Measurements from ENCODE around the gene PTAFR.

Gene PTAFR

DNA sequence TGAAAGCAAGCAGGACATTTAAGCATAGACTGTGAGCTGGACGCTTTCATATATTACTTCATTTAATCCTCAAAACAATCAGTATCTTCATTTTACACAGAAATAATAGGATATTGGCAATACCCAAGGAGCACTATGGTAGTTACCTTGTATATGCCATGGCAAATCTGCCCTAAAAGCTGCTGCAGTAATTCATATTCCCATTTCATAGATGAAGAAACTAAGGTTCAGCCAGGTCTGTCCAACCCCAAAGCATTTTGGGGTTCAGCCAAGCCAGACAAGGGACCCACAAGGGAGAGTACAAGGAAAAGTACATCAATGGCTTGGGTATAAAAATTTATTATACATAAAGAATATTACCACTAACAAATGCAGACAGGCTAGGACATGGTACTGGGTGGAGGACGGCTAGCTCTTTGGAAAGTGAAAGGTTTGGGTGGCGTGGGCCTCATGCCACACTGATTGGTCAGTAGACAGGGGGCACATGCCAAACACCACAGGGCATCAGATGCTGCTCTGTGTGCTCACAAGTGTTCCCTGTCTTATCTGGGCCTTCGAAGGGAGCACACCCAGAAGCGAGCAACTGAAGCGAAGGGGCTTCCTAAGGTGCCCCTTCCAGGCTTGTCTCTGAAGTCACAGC is 23.9 kb upstream of the PTAFR start:
- ChIA-PET CTCF (interaction anchor here (1.5 to 1.9 kb wide), 3 partner anchors 9 to 111 kb away, joined by 4 to 7 read pairs (median 6); no protein-coding TSS in a partner anchor), POLR2A (no interaction called here)
- DNase-seq (ENCODE audit: extremely low spot score), result no peak
- TF ChIP-seq, protein P1, sequence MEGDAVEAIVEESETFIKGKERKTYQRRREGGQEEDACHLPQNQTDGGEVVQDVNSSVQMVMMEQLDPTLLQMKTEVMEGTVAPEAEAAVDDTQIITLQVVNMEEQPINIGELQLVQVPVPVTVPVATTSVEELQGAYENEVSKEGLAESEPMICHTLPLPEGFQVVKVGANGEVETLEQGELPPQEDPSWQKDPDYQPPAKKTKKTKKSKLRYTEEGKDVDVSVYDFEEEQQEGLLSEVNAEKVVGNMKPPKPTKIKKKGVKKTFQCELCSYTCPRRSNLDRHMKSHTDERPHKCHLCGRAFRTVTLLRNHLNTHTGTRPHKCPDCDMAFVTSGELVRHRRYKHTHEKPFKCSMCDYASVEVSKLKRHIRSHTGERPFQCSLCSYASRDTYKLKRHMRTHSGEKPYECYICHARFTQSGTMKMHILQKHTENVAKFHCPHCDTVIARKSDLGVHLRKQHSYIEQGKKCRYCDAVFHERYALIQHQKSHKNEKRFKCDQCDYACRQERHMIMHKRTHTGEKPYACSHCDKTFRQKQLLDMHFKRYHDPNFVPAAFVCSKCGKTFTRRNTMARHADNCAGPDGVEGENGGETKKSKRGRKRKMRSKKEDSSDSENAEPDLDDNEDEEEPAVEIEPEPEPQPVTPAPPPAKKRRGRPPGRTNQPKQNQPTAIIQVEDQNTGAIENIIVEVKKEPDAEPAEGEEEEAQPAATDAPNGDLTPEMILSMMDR (IDR thresholded peaks at IDR 0.05; ENCODE audit: control extremely low read depth, extremely low read depth, low read depth, missing control alignments), result no peak

DNA sequence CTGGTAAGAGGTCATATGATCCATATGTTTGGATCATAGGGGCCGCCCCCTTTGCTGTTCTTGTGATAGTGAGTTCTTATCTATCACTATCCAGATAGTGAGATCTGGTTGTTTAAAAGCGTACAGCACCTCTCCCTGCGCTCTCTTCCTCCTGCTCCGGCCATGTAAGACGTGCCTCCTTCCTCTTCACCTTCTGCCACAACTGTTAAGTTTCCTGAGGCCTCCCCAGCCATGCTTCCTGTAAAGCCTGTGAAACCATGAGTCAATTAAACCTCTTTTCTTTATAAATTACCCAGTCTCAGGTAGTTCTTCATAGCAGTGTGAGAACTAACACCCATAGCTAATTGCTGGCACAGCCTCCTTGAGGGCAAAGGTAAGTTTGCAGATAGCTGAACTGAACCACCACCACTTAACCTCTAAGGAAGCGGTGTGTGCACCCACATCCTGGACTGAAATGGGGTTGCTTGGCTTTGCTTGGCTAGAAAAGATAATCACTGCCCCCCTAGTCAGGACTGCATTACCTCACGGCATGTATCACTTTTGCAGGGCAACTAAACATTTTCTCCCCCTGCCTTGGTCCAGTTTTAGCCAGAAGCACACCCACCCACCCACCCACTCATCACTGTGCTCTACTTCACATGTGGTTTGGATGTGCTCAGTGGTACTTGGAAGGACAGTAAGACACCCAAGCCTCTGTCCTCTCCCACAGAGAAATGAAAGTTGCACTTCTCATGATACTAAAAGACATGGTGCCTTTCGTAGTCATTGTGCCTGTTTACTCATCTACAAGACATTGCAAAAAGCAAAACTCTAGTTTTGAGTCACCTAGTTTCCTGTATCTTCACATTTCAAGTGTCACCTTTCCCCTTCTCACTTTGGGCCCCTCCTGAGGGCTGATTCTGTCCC is 23.1 kb upstream of the PTAFR start:
- TF ChIP-seq, protein P1 (IDR thresholded peaks at IDR 0.05; ENCODE audit: control extremely low read depth, extremely low read depth, low read depth, missing control alignments), result no peak
- peak; percentile 88 for DNase-seq (ENCODE audit: extremely low spot score)
- POLR2A ChIA-PET, result no interaction called here
- CTCF ChIA-PET, result interaction anchor here (1.5 to 1.9 kb wide), 3 partner anchors 10 to 110 kb away, joined by 4 to 7 read pairs (median 6); no protein-coding TSS in a partner anchor

DNA sequence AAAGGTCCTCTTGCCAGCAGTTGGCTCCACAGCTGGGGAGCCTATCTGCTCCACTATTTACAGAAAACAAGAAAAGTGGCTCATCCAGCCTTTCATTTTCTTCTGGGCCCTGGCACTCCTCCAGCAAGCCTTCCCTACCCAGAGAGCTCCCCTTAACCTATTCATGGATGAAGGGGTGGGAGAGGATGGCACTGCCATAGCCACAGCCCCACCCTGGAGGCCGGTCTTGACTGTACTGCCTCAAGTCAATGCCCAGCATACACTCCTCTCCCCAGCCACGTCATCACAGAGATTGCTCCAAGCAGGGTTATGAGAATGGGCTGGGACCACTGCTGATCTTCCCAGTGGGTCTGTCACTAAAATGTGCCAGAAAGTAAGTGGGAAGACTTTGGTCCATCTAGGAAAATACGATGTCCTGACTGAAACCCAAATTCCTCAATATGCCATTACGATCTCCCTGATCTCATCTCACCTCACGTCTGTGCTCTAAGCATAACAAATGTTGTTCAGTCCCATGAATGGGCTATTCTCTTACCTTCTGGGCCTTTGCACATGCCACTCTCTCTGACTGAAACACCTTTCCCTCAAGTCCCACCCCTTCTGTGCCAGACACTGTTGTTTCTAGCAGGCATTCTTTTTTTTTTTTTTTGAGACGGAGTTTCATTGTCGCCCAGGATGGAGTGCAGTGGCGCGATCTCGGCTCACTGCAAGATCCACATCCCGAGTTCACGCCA is 21.4 kb upstream of the PTAFR start:
- TF ChIP-seq, protein P1 (IDR thresholded peaks at IDR 0.05; ENCODE audit: control extremely low read depth, extremely low read depth, low read depth, missing control alignments), result no peak
- DNase-seq (ENCODE audit: extremely low spot score), result no peak
- ChIA-PET POLR2A (no interaction called here), CTCF (interaction anchor here (2.8 to 4.7 kb wide), 2 partner anchors 11 to 107 kb away, joined by 10 to 28 read pairs; no protein-coding TSS in a partner anchor)

DNA sequence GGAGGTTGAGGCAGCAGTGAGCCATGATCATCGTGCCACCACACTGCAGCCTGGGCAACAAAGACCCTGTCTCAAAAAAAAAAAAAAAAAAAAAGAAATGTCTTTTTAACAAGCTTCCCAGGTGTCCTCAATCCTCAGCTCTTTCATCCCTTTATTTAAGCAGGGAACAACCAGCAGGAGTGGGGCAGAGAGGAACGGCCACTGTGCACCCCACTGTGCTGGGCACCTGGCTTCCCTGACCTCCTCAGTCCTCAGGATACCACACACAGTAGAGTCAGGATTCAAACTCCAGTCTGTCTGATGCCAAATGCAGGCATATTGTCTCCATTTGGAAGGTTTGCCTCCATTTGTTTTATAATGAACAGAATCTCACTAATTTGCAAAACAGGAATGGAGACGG is 19.8 kb upstream of the PTAFR start:
- TF ChIP-seq, protein P1 (IDR thresholded peaks at IDR 0.05; ENCODE audit: control extremely low read depth, extremely low read depth, low read depth, missing control alignments), result no peak
- POLR2A ChIA-PET, result no interaction called here
- DNase-seq (ENCODE audit: extremely low spot score), result no peak
- CTCF ChIA-PET, result interaction anchor here (0.9 to 4.7 kb wide), 6 partner anchors 9 to 105 kb away, joined by 3 to 28 read pairs (median 4); no protein-coding TSS in a partner anchor

DNA sequence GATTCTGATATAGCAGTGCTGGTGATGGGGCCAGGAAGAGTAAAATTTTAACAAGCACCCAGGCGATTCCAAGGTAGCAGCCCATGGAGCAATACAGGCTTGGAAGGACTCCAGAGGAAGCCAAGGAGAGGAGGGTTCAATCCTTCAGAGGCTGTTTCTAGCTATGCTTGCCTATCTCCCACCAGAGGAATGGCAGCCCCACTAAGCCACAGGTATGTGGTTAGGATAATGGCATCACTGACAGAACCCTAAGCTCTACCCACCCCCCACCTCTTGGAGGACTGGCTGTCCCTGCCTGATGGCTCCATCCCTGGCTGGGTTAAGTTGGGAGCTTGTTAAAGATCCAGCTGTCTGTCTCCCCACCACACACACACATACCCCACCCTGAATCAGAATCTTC is 19.3 kb upstream of the PTAFR start:
- no peak for DNase-seq (ENCODE audit: extremely low spot score)
- TF ChIP-seq, protein P1 (IDR thresholded peaks at IDR 0.05; ENCODE audit: control extremely low read depth, extremely low read depth, low read depth, missing control alignments), result no peak
- POLR2A ChIA-PET, result no interaction called here
- CTCF ChIA-PET, result interaction anchor here (0.9 to 4.7 kb wide), 7 partner anchors 9 to 105 kb away, joined by 3 to 28 read pairs (median 4); no protein-coding TSS in a partner anchor
